ENCODE measurements around the gene KDM7A. TPM values are rescaled to one million over a fixed set of nuclear protein-coding genes. Genes with fewer than 3 reads are reported as not detected.
A peak's percentile ranks its signal among the peaks of the same experiment; 100 is the strongest.

Gene KDM7A
- total and polyA plus RNA-seq, 2 experiments from 2014 or later, result 0.75 to 7.0 TPM

DNA sequence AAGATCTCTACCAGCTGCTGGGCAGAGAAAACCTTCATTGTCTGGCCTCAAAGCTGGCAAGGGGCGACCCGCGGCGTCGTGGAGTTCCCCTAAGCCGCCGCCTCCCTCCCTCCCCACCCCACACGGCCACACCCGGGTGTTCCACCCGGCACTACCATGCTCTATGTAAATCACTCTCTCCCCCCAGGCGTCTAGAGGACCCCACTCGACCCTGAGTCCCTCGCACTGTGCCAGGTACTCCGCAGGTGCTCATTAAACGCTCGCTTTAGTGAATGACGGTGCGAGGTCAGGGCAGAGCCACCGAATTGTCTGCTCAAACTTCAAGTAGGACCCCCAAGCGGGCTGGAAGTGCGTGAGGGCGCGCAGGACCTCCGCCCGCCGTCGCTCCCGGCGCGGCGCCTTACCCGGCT, 114.7 kb downstream of the KDM7A start:
- Histone ChIP-seq H3K36me3 (replicated peaks; ENCODE audit: insufficient read depth, low read depth) (no peaks in the 10 kb centered on the region), H3K79me2 (peaks cover 24% of the 10 kb centered on the region), H3K4me3 (peak overlapping the region; percentile 79), H2AFZ (peak overlapping the region; percentile 88), H4K20me1 (ENCODE audit: insufficient read depth, poor library complexity, severe bottlenecking) (no peaks in the 10 kb centered on the region), H3K9me2 (replicated peaks; ENCODE audit: insufficient read depth) (no peaks in the 10 kb centered on the region), H3K27ac (peak overlapping the region; percentile 97), H3K4me2 (peak overlapping the region; percentile 97), H3K27me3 (no peaks in the 10 kb centered on the region), H3K4me1 (ENCODE audit: insufficient read depth) (peaks cover 25% of the 10 kb centered on the region), H3K9me3 (ENCODE audit: low read depth) (no peaks in the 10 kb centered on the region)
- peak; percentile 41 for DNase-seq (ENCODE audit: low spot score)
- WGBS (ENCODE audit: low lambda C conversion rate, missing lambda C conversion rate), result 11% methylated on average over 26 of the region's 32 CpGs
- no peak for TF ChIP-seq CTCF (IDR thresholded peaks at IDR 0.05; ENCODE audit: poor library complexity)
- TF ChIP-seq EZH2phosphoT487 (IDR thresholded peaks at IDR 0.05; ENCODE audit: low read depth, severe bottlenecking, unreplicated experiment), result no peak
- no peak for TF ChIP-seq EZH2 (IDR thresholded peaks at IDR 0.05; ENCODE audit: borderline replicate concordance)

DNA sequence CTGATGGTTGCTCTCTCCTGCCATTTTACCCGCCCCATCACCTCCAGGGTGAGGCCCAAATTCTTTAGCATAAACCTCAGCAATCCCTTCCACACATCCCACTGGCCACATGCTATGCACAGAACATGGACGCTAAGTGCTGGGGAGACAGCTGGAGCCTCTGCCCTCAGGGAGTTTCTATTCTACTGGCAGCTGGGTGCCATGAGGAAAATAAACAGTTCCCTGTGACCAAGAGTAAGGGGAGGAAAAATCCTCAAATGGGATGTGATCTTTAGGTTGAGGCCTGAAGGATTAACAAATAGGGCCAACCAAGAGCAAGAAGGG, 115.2 kb downstream of the KDM7A start:
- 91% methylated on average over 2 of the region's 2 CpGs for WGBS (ENCODE audit: low lambda C conversion rate, missing lambda C conversion rate)
- Histone ChIP-seq H3K4me3 (no peak overlapping the region), H3K4me2 (peak overlapping the region; percentile 97)

GRCh38 chr7:140060788-140061606, 115.8 kb downstream of the KDM7A start:
- H3K4me1 ChIP-seq (ENCODE audit: insufficient read depth), result peaks cover 25% of the 10 kb centered on the region
- H2AFZ ChIP-seq, result no peak overlapping the region
- H3K4me3 ChIP-seq, result no peak overlapping the region
- no peak overlapping the region for H3K27ac ChIP-seq
- WGBS (ENCODE audit: low lambda C conversion rate, missing lambda C conversion rate), result 89% methylated on average over 11 of the region's 11 CpGs
- no peaks in the 10 kb centered on the region for H3K9me2 ChIP-seq (replicated peaks; ENCODE audit: insufficient read depth)
- H3K36me3 ChIP-seq (replicated peaks; ENCODE audit: insufficient read depth, low read depth), result no peaks in the 10 kb centered on the region
- TF ChIP-seq CTCF (IDR thresholded peaks at IDR 0.05; ENCODE audit: poor library complexity) (no peak), EZH2phosphoT487 (IDR thresholded peaks at IDR 0.05; ENCODE audit: low read depth, severe bottlenecking, unreplicated experiment) (no peak), EZH2 (IDR thresholded peaks at IDR 0.05; ENCODE audit: borderline replicate concordance) (no peak)
- DNase-seq (ENCODE audit: low spot score), result no peak
- H3K79me2 ChIP-seq, result peaks cover 27% of the 10 kb centered on the region
- H3K9me3 ChIP-seq (ENCODE audit: low read depth), result no peaks in the 10 kb centered on the region
- no peaks in the 10 kb centered on the region for H4K20me1 ChIP-seq (ENCODE audit: insufficient read depth, poor library complexity, severe bottlenecking)
- peak overlapping the region; percentile 97 for H3K4me2 ChIP-seq
- no peaks in the 10 kb centered on the region for H3K27me3 ChIP-seq

More for the DNA sequence above, 115.2 kb downstream of the KDM7A start:
- Histone ChIP-seq H3K27ac (no peak overlapping the region), H3K27me3 (no peaks in the 10 kb centered on the region), H3K36me3 (replicated peaks; ENCODE audit: insufficient read depth, low read depth) (no peaks in the 10 kb centered on the region), H3K79me2 (peaks cover 25% of the 10 kb centered on the region), H3K9me2 (replicated peaks; ENCODE audit: insufficient read depth) (no peaks in the 10 kb centered on the region), H2AFZ (no peak overlapping the region), H4K20me1 (ENCODE audit: insufficient read depth, poor library complexity, severe bottlenecking) (no peaks in the 10 kb centered on the region), H3K9me3 (ENCODE audit: low read depth) (no peaks in the 10 kb centered on the region), H3K4me1 (ENCODE audit: insufficient read depth) (peaks cover 25% of the 10 kb centered on the region)
- no peak for TF ChIP-seq EZH2phosphoT487 (IDR thresholded peaks at IDR 0.05; ENCODE audit: low read depth, severe bottlenecking, unreplicated experiment)
- no peak for TF ChIP-seq CTCF (IDR thresholded peaks at IDR 0.05; ENCODE audit: poor library complexity)
- no peak for TF ChIP-seq EZH2 (IDR thresholded peaks at IDR 0.05; ENCODE audit: borderline replicate concordance)
- DNase-seq (ENCODE audit: low spot score), result no peak

Measured in hepatocyte (in vitro differentiated cells).